AML-193 (cell line): Measurements from ENCODE around the gene MSMO1.
"Not testable (repeated sequence)": the region's sequence is repeated elsewhere in the genome, so short reads cannot be mapped to it uniquely, and the experiment has no call there.

Experiments
- DNase-seq, 2 experiments: peaks; one replicate each; lab custom pipeline; 2025; lab: John Stamatoyannopoulos, UW

The MSMO1 gene

GRCh38 chr4:165324918-165325304 is 2.6 kb upstream of the MSMO1 start:
- DNase-seq: no peak

- DNase-seq: peak; percentile 35 to 42
Measured at GRCh38 chr4:165325732-165326512, 1.5 kb upstream of the MSMO1 start.

- peak; percentile 35 to 51 for DNase-seq
Measured at GRCh38 chr4:165326831-165327210, 648 bp upstream of the MSMO1 start.

GRCh38 chr4:165328101-165328425 is 594 bp downstream of the MSMO1 start:
- no peak for DNase-seq

DNA sequence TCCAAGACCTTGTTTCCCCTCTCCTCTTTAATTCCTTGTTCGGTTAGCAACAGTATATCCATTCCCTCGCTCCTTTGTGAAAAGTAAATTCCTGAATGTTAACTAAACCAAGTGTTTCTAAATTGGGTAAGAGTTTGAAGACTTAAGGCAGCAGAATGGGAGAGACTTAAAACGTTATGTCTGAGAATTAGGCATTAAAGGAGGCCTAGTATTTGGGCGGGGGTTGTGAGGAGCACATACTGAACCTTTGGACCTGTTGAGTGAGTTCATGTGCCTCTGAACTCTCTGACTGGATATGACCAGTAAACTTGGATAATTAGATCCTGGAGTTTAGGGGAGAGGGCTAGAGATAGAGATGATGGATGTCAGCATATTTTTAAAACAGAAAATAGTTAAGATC is 1.2 kb downstream of the MSMO1 start:
- DNase-seq: no peak

- no peak for DNase-seq
Measured at GRCh38 chr4:165330071-165330470, 2.6 kb downstream of the MSMO1 start.

- no peak for DNase-seq
Measured at GRCh38 chr4:165330666-165331065, 3.2 kb downstream of the MSMO1 start.

DNA sequence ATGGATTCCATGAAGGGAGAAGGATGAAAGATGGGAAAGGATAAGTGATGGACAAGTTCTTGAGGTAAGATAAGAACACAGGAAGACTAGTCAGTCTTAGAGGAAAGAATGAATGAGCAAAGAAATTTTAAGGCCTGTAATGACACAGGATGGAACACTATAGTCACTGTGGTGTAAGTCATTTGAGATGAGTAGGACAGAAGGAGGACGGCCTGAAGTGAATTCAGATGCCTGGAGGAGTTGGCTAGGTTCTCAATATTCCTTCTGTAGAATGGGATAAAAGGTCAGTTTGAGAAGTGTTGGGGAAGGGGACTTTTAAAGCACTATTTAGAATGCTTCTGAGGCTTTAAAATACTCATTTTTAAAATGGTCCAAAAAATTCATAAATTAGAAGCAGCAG is 3.9 kb downstream of the MSMO1 start:
- DNase-seq: no peak

GRCh38 chr4:165331823-165332222 is 4.4 kb downstream of the MSMO1 start:
- no peak for DNase-seq

- no peak for DNase-seq
Measured at GRCh38 chr4:165332502-165332901, 5.0 kb downstream of the MSMO1 start.

DNA sequence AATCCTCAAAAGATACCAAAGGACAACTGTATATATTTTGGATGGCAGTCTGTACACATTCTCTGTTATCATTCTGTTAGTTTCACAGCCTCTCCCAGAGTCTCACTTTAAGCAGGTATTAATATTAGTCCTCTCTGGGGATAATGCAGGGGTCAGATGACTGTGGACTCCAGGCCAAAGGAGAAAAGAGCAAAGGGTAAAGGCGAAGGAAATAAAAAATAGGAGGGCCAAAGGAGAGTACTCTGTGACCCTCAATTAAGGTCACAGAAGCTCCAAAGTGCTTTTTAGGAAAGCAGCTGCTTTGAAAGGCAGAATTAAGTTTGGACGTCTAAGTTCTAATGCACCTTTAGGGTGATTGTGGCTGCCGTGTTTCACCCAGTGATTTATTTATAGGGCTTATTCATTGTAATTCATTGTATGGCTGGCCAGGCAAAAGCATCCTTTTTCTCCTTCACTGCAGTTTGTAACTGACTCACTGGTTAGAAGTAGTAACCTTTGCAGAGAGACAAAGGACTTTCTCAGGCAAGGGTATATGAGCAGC is 7.8 kb downstream of the MSMO1 start:
- no peak for DNase-seq

DNA sequence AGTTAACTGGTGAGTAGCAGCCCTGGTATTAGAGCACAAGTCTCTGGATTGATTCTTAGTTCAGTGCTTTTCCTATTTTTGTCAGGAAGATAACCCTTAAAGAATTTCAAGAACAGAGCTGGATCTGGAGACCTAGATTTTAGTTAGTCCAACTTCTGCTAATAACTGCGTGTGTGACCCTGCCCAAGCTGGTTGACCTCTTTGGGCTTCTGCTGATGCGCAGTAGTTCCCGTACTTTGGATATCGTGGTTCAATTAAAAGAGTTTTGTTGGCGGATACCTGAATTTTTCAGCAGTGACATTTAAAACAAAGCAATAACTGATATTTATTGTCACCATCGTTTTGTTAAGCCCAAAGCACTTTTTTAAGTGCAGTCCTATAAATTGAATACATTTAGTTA is 9.3 kb downstream of the MSMO1 start:
- DNase-seq: no peak

DNA sequence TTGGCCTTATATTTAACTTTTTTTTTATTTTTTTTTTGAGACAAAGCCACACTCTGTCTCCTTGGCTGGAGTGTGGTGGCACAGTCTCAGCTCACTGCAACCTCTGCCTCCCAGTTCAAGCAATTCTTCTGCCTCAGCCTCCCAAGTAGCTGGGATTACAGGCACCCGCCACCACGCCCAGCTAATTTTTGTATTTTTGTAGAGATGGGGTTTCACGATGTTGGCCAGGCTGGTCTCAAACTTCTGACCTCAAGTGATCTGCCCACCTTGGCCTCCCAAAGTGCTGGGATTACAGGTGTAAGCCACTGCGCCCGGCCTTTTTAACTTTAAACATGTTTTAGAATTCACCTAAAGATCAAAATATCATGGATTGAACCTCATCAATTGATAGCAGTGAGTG is 14.9 kb downstream of the MSMO1 start:
- not testable (repeated sequence) for DNase-seq

GRCh38 chr4:165343353-165344191 is 16.1 kb downstream of the MSMO1 start:
- DNase-seq: peak in 1 of 2 experiments; percentile 16

DNA sequence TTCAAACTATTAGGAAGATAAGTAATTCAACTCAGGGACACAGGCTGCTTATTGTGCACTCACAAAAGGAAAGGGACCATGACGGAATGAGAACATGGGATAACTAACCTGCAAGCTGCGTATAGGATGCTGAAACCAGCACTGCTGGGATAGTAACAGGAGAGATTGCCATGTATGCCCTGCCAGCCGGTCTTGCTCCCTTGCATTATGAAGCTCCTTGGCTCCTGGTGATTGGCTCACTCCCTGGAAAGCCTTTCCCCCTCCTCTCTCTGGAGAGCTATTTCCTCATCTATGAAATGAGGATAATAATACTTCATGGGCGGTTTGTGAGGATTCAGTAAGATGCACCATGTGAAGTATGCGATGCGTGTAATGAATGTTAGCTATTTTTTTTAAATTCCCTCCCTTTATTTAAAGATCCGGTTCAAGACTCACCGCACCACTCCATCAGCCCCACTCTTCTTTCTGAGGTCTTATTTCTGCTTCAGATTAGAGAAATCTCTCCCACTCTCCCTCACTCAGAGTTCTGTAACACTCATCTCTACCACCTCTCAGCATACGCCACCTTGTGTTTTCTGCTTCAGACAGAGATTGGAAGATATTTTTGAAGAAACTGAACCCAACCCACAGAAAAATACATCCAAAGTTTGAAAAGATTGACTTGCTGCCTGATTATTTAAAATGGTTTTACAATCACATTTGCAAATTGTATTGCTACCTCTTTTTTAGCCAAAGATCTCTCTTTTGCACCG is 18.4 kb downstream of the MSMO1 start:
- no peak for DNase-seq

DNA sequence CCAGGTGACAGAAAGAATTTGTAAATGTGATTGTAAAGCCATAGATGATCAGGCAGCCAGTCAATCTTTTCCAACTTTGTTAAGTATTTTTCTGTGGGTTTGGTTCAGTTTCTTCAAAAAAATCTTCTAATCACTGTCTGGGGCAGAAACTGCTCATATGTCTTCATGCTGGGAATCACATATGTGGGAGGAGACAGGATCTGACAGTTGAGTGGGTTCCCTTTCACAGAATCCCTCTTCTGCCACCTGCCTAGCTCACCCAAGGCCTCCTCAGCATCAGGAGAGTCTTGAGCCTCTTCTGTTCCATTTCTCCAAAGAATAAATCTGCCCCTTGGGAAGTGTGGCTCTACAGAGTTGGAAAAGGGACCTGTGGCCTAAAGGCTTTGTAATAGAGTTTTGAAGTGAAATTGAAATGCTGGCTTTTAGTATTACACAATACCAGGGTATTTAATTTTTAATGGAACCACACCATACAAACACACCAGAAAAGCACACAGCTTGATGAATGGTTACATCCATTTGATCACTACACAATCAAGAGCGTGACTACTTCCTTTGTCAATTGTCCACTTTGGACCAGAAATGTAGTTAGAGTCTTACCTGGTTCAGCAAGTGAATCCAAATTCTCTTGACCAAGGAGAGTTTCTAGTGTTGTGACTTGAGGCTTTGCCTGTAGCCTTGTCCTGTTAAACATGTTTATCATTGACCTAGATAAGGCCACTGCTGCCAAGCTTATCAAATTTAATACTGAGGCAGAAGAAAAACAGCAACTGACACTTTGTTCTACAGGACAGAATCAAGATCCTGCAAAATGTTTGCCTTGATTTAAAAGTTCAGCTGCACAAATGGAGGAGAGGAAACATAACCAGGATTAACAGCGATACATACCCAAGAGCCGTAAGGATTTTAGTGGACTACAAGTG is 20.4 kb downstream of the MSMO1 start:
- DNase-seq: no peak

GRCh38 chr4:165351359-165352130 is 24.1 kb downstream of the MSMO1 start:
- no peak for DNase-seq

GRCh38 chr4:165355900-165356300 is 28.4 kb downstream of the MSMO1 start:
- DNase-seq: peak in 1 of 2 experiments; percentile 36

DNA sequence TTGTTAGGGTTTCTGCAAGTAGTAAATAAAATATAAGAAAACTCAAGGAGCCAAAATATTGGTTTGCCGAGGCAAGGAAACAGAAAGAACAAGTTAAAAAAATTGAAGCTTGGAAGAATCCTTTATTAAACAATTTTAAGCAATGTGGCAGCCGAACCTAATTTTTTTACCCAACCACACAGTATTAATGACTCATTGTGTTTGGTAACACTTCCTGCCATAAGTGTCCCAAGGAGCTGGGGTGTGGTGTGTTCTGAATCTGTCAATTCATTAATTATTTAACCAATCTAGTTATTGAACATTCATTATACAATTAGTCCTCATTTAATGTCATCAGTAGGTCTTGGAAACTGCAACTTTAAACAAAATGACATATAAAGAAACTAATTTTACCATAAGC is 32.0 kb downstream of the MSMO1 start:
- peak; percentile 68 to 80 for DNase-seq

GRCh38 chr4:165360041-165360695 is 32.7 kb downstream of the MSMO1 start:
- DNase-seq: no peak
